Measurements from ENCODE around the gene ARHGAP32.

GRCh38 chr11:129210831-129211181, 18.7 kb upstream of the ARHGAP32 start:
- TF ChIP-seq TAF1 (IDR thresholded peaks at IDR 0.05; ENCODE audit: borderline replicate concordance, low read depth, low read length), result no peak
- TF ChIP-seq CTCF (IDR thresholded peaks at IDR 0.05), result no peak
- TF ChIP-seq GABPA (IDR thresholded peaks at IDR 0.05; ENCODE audit: low read depth), result no peak
- TF ChIP-seq RFX5 (IDR thresholded peaks at IDR 0.05; ENCODE audit: low read length), result no peak
- TF ChIP-seq JUND (IDR thresholded peaks at IDR 0.05), result no peak
- no peak for TF ChIP-seq RXRA (IDR thresholded peaks at IDR 0.05; ENCODE audit: borderline replicate concordance, low read depth)
- TF ChIP-seq YY1 (IDR thresholded peaks at IDR 0.05; ENCODE audit: low read depth), result no peak
